Heart left ventricle (tissue), 13 donors: Measurements from ENCODE around the gene TMEM145.

ENCODE experiments used
- POLR2A ChIP-seq, 2 donors: fragments of 450-650 bp; IDR thresholded peaks; one replicate each; pipeline ENCODE4 v1.6.1; 2017; ENCODE audit warnings: antibody characterized with exemption in 2 of 2, mild to moderate bottlenecking in 2 of 2, moderate library complexity in 2 of 2
- TF ChIP-seq, protein P1 (sequence below), 12 donors: fragments of 200-600 bp; sonication (generic) in 4 of 12; IDR thresholded peaks; one replicate each; pipeline versions ENCODE4 v1.5.0 to v1.8.0; 2018 to 2022; ENCODE audit warnings: antibody characterized with exemption in 12 of 12, mild to moderate bottlenecking in 5 of 12
- donor health status: ischemic (EF 13 %, LVEDD 7.1; RV severe dilation, severe dysfunction).
- donor health status: DM: no; HTN: yes; CAD: no.
- donor health status: DM: no; HTN: no; CAD: no.
- donor health status: ischemic (EF 25% LVEDD 6.9; RV normal size, moderate dysfunction).
- donor health status: ischemic (EF 25% LVEDD 5.7; RV mildly dilated, moderate dysfunction).
- donor health status: ischemic (EF 35%, LVEDD 5.7; RV mildly dilated, moderate dysfunction).
- donor health status: nonischemic (EF 11% LVEDD 7.7; RV severe dilation, severe dysfunction).
- donor health status: DM: yes; HTN: yes; CAD: no.
- donor health status: PGD.
- donor health status: ischemic (EF 29% LVEDD 5.4; RV normal size, mild dysfunction).
- donor health status: nonischemic (EF 23%, LVEDD 6.1; RV moderate dilation, normal function).

- TF ChIP-seq POLR2A (IDR thresholded peaks at IDR 0.05), result no peak
- TF ChIP-seq, protein P1, sequence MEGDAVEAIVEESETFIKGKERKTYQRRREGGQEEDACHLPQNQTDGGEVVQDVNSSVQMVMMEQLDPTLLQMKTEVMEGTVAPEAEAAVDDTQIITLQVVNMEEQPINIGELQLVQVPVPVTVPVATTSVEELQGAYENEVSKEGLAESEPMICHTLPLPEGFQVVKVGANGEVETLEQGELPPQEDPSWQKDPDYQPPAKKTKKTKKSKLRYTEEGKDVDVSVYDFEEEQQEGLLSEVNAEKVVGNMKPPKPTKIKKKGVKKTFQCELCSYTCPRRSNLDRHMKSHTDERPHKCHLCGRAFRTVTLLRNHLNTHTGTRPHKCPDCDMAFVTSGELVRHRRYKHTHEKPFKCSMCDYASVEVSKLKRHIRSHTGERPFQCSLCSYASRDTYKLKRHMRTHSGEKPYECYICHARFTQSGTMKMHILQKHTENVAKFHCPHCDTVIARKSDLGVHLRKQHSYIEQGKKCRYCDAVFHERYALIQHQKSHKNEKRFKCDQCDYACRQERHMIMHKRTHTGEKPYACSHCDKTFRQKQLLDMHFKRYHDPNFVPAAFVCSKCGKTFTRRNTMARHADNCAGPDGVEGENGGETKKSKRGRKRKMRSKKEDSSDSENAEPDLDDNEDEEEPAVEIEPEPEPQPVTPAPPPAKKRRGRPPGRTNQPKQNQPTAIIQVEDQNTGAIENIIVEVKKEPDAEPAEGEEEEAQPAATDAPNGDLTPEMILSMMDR (IDR thresholded peaks at IDR 0.05), result no peak
Measured at GRCh38 chr19:42367929-42368328, 54.8 kb downstream of the TMEM145 start.
